SK-N-MC (cell line): ENCODE measurements around the gene BAG1.

Source experiments
- EZH2 ChIP-seq: fragments of 200-600 bp; sonication (generic); IDR thresholded peaks from one replicate; pipeline ENCODE4 v1.6.1; 2017; ENCODE audit warnings: antibody characterized with exemption
- POLR2AphosphoS5 ChIP-seq: IDR thresholded peaks from 2 replicates; pipeline ENCODE4 v1.6.1; 2012; ENCODE audit warnings: mild to moderate bottlenecking, low read depth, low read length, borderline replicate concordance

DNA sequence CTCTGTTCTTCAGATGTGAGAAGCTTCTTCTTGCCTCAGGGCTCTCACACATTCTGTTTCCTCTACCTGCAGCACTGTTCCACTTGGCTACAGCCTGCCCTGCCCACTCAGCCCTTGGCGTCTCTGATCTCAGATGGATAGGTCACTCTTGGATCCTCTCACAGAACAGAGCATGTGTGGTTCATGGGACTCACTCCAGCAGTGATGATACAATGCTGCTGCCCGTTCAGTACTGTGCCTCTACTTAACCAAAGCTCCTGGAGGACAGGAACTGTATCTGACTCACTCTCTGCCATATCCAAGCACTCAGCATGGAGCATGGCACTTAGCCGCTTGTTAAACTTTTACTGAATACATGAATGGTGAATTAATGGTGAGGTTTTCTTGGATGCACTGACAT, 27.9 kb downstream of the BAG1 start:
- TF ChIP-seq POLR2AphosphoS5 (no peak), EZH2 (no peak)
